Erythroblast (primary cell): ENCODE results near the gene SH2D5.

Experiments
- GATA1 ChIP-seq: IDR thresholded peaks from 2 replicates; pipeline ENCODE4 v1.6.1; 2011; ENCODE audit warnings: low read depth, mild to moderate bottlenecking, control low read depth, low read length, moderate library complexity
- POLR2A ChIP-seq: IDR thresholded peaks from 2 replicates; pipeline ENCODE4 v1.6.1; 2011; ENCODE audit warnings: mild to moderate bottlenecking, low read length

GRCh38 chr1:20699558-20699957 lies 32.9 kb downstream of the SH2D5 start:
- TF ChIP-seq GATA1 (no peak), POLR2A (no peak)
